HepG2 (cell line): ENCODE results near the gene KDM5B. TPM values are rescaled to one million over a fixed set of nuclear protein-coding genes. Genes with fewer than 3 reads are reported as not detected.

Experiments used
- AGO1 ChIP-seq: fragments of 200-400 bp; formaldehyde crosslinking; IDR thresholded peaks from 2 replicates; pipeline ENCODE4 v1.6.1; 2017; ENCODE audit warnings: mild to moderate bottlenecking, low read depth, low read length, moderate library complexity; ENCODE audit not compliant: poor library complexity, severe bottlenecking
- DPF2 ChIP-seq: sonication (generic); formaldehyde crosslinking; IDR thresholded peaks from 2 replicates; pipeline ENCODE4 v1.4.0; 2020; ENCODE audit warnings: mild to moderate bottlenecking, low read depth, missing genetic modification reagents, borderline replicate concordance
- DR1 ChIP-seq: sonication (generic); formaldehyde crosslinking; IDR thresholded peaks from 2 replicates; pipeline ENCODE4 v1.8.0; 2021; ENCODE audit warnings: mild to moderate bottlenecking, missing genetic modification reagents, inconsistent platforms
- EED ChIP-seq: sonication (generic); formaldehyde crosslinking; IDR thresholded peaks from 2 replicates; pipeline ENCODE4 v1.5.0; 2020; ENCODE audit warnings: mild to moderate bottlenecking, missing genetic modification reagents
- HNF4G ChIP-seq, 2 experiments: sonication (generic) in 1 of 2; formaldehyde crosslinking in 1 of 2; IDR thresholded peaks; 2 replicates each; pipeline versions ENCODE4 v1.4.0 to v1.6.1; 2011 to 2020; ENCODE audit warnings: borderline replicate concordance in 2 of 2, low read depth in 2 of 2, mild to moderate bottlenecking in 2 of 2, low read length in 1 of 2, missing genetic modification reagents in 1 of 2, moderate library complexity in 1 of 2
- KLF12 ChIP-seq: sonication (generic); formaldehyde crosslinking; IDR thresholded peaks from 2 replicates; pipeline ENCODE4 v1.4.0; 2020; ENCODE audit warnings: missing genetic modification reagents, borderline replicate concordance
- NR2F1 ChIP-seq, 2 experiments: fragments of 450-650 bp in 1 of 2; formaldehyde crosslinking in 1 of 2; IDR thresholded peaks; 2 replicates each; pipeline versions ENCODE4 v1.5.0 to v1.6.1; 2016 to 2020; ENCODE audit warnings: mild to moderate bottlenecking in 1 of 2, missing compliant biosample characterization in 1 of 2, missing genetic modification reagents in 1 of 2, moderate library complexity in 1 of 2
- PHF20 ChIP-seq: sonication (generic); formaldehyde crosslinking; IDR thresholded peaks from 2 replicates; pipeline ENCODE4 v1.5.0; 2020; ENCODE audit warnings: mild to moderate bottlenecking, missing genetic modification reagents
- SRY ChIP-seq: sonication (generic); formaldehyde crosslinking; IDR thresholded peaks from 2 replicates; pipeline ENCODE4 v1.8.0; 2022; ENCODE audit warnings: mild to moderate bottlenecking, missing genetic modification reagents
- TAF1 ChIP-seq: sonication (generic); formaldehyde crosslinking; IDR thresholded peaks from 2 replicates; pipeline ENCODE4 v1.4.0; 2020; ENCODE audit warnings: missing genetic modification reagents
- ZFP82 ChIP-seq: sonication (generic); formaldehyde crosslinking; IDR thresholded peaks from 2 replicates; pipeline ENCODE4 v1.5.1; 2020; ENCODE audit warnings: mild to moderate bottlenecking, missing genetic modification reagents, borderline replicate concordance
- ZNF121 ChIP-seq: sonication (generic); formaldehyde crosslinking; IDR thresholded peaks from 2 replicates; pipeline ENCODE4 v1.5.0; 2020; ENCODE audit warnings: mild to moderate bottlenecking, missing genetic modification reagents
- ZNF3 ChIP-seq: IDR thresholded peaks from 2 replicates; pipeline ENCODE4 v1.7.0; 2017; ENCODE audit warnings: inconsistent platforms
- ZNF331 ChIP-seq: sonication (generic); formaldehyde crosslinking; IDR thresholded peaks from 2 replicates; pipeline ENCODE4 v1.4.0; 2020; ENCODE audit warnings: missing genetic modification reagents
- ZNF350 ChIP-seq: sonication (generic); formaldehyde crosslinking; IDR thresholded peaks from 2 replicates; pipeline ENCODE4 v1.4.0; 2020; ENCODE audit warnings: mild to moderate bottlenecking, low read depth, missing genetic modification reagents, borderline replicate concordance
- ZNF709 ChIP-seq: sonication (generic); formaldehyde crosslinking; IDR thresholded peaks from 2 replicates; pipeline ENCODE4 v1.5.0; 2020; ENCODE audit warnings: mild to moderate bottlenecking, missing genetic modification reagents
- ZNF75D ChIP-seq: sonication (generic); formaldehyde crosslinking; IDR thresholded peaks from 2 replicates; pipeline ENCODE4 v1.8.1; 2023; ENCODE audit warnings: missing genetic modification reagents, mild to moderate bottlenecking, borderline replicate concordance
- ZNF790 ChIP-seq: sonication (generic); formaldehyde crosslinking; IDR thresholded peaks from 2 replicates; pipeline ENCODE4 v1.8.0; 2022; ENCODE audit warnings: missing genetic modification reagents, mild to moderate bottlenecking, borderline replicate concordance
- ZNF883 ChIP-seq: sonication (generic); formaldehyde crosslinking; IDR thresholded peaks from 2 replicates; pipeline ENCODE4 v1.5.1; 2020; ENCODE audit warnings: mild to moderate bottlenecking, missing genetic modification reagents; ENCODE audit errors: not compliant biosample characterization
- ZSCAN9 ChIP-seq: IDR thresholded peaks from 2 replicates; pipeline ENCODE4 v1.6.1; 2016; ENCODE audit warnings: borderline replicate concordance
- polyA plus RNA-seq, 8 experiments: library from polyadenylated mRNA; depleted of rRNA in 3 of 8; stranded (reverse) in 7 of 8; unstranded in 1 of 8; fragments of >200 nt; fragmentation: Illumina TruSeq in 4 of 8; extraction: Trizol in 4 of 8; gene quantifications; 2 replicates each; pipeline versions ENCODE4 v1.2.1 to v1.2.3, GENCODE V29; 2011 to 2016; ENCODE audit warnings: low read depth in 4 of 8, missing spikeins in 1 of 8, mixed read lengths in 1 of 8; ENCODE audit not compliant: insufficient read depth in 1 of 8
- total RNA-seq, 5 experiments: library from RNA; depleted of rRNA; stranded (reverse); fragments of >200 nt; fragmentation: Illumina TruSeq; extraction: Trizol; gene quantifications; 2 replicates each; pipeline ENCODE4 v1.2.3, GENCODE V29; 2016; ENCODE audit warnings: low read depth in 1 of 5
- TF ChIP-seq, protein P1 (sequence below): sonication (generic); formaldehyde crosslinking; IDR thresholded peaks from 2 replicates; pipeline ENCODE4 v1.4.0; 2020; ENCODE audit warnings: missing genetic modification reagents
- TF ChIP-seq, protein P2 (sequence below): sonication (generic); formaldehyde crosslinking; IDR thresholded peaks from 2 replicates; pipeline ENCODE4 v1.4.0; 2020; ENCODE audit warnings: mild to moderate bottlenecking, missing genetic modification reagents
- TF ChIP-seq, protein P3 (sequence below): IDR thresholded peaks from 2 replicates; pipeline ENCODE4 v1.6.1; 2016; ENCODE audit warnings: missing biosample characterization, missing genetic modification reagents, low read depth

The KDM5B gene
- total and polyA plus RNA-seq, 2 of the 13 experiments (the other 11 are each of a cell fraction or from before 2014, with no cell fraction given) = 34.2 to 35.4 TPM

DNA sequence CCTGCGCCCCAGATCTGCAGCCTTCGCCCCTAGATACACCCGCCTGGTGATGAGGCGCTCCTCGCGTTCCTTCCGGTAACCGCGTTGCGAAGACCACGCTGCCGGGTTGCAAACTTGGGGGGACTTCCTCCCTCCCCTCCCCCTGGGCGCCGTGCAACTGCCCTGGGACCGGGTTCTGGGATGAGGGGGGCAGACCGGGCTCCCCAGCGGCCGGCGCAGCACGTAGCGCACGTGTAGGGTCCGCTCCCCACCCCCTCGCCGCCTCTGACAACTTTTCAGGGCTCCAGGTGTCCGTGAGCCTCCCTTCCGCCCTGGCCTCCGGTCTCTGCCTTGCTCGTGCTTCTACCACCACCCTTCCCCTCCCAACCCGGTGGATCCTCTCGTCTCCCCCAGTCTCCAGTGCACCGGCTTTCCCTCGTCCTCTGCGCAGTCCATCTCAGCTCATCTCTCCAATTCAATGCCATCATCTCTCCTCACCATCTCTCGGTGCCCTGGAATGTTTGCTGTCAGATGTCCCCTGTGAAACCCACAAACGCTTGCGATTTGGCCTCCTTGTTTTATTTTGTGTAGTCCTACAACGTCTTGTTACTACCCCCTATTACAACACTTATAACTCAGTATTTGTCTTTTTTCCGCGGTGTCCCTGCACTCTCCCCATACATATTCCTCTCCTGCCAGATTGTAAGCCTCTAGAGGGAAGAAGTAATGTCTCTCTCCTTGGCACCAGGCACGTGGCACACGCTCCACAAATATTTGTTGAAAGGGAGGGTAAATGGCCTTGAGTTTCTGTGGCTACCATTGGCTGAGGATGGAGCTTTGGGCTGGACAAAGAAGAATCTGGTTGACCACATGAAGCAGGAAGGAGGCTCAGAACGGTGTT is 3.3 kb upstream of the KDM5B start (continued):
- TF ChIP-seq ZNF331 (CRISPR knock-in tag) = no peak
- no peak for TF ChIP-seq ZNF709 (CRISPR knock-in tag)
- TF ChIP-seq ZNF75D = no peak
- no peak for TF ChIP-seq SRY
- TF ChIP-seq ZSCAN9 = no peak
- no peak for TF ChIP-seq TAF1 (CRISPR knock-in tag)
- TF ChIP-seq, protein P1, sequence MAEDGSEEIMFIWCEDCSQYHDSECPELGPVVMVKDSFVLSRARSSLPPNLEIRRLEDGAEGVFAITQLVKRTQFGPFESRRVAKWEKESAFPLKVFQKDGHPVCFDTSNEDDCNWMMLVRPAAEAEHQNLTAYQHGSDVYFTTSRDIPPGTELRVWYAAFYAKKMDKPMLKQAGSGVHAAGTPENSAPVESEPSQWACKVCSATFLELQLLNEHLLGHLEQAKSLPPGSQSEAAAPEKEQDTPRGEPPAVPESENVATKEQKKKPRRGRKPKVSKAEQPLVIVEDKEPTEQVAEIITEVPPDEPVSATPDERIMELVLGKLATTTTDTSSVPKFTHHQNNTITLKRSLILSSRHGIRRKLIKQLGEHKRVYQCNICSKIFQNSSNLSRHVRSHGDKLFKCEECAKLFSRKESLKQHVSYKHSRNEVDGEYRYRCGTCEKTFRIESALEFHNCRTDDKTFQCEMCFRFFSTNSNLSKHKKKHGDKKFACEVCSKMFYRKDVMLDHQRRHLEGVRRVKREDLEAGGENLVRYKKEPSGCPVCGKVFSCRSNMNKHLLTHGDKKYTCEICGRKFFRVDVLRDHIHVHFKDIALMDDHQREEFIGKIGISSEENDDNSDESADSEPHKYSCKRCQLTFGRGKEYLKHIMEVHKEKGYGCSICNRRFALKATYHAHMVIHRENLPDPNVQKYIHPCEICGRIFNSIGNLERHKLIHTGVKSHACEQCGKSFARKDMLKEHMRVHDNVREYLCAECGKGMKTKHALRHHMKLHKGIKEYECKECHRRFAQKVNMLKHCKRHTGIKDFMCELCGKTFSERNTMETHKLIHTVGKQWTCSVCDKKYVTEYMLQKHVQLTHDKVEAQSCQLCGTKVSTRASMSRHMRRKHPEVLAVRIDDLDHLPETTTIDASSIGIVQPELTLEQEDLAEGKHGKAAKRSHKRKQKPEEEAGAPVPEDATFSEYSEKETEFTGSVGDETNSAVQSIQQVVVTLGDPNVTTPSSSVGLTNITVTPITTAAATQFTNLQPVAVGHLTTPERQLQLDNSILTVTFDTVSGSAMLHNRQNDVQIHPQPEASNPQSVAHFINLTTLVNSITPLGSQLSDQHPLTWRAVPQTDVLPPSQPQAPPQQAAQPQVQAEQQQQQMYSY (CRISPR knock-in tag) = no peak
- TF ChIP-seq ZNF121 (CRISPR knock-in tag) = no peak
- TF ChIP-seq HNF4G (IDR thresholded peaks at IDR 0.05; ENCODE audit: borderline replicate concordance, low read depth, low read length) = no peak
- TF ChIP-seq HNF4G (CRISPR knock-in tag; IDR thresholded peaks at IDR 0.05; ENCODE audit: borderline replicate concordance, low read depth) = no peak
- TF ChIP-seq AGO1 = no peak
- no peak for TF ChIP-seq NR2F1 (CRISPR knock-in tag; IDR thresholded peaks at IDR 0.05)
- no peak for TF ChIP-seq ZNF790
- TF ChIP-seq, protein P2, sequence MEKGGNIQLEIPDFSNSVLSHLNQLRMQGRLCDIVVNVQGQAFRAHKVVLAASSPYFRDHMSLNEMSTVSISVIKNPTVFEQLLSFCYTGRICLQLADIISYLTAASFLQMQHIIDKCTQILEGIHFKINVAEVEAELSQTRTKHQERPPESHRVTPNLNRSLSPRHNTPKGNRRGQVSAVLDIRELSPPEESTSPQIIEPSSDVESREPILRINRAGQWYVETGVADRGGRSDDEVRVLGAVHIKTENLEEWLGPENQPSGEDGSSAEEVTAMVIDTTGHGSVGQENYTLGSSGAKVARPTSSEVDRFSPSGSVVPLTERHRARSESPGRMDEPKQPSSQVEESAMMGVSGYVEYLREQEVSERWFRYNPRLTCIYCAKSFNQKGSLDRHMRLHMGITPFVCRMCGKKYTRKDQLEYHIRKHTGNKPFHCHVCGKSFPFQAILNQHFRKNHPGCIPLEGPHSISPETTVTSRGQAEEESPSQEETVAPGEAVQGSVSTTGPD (CRISPR knock-in tag) = no peak
- no peak for TF ChIP-seq EED
- TF ChIP-seq PHF20 (CRISPR knock-in tag) = no peak
- no peak for TF ChIP-seq KLF12 (CRISPR knock-in tag)
- no peak for TF ChIP-seq ZNF3
- TF ChIP-seq, protein P3, sequence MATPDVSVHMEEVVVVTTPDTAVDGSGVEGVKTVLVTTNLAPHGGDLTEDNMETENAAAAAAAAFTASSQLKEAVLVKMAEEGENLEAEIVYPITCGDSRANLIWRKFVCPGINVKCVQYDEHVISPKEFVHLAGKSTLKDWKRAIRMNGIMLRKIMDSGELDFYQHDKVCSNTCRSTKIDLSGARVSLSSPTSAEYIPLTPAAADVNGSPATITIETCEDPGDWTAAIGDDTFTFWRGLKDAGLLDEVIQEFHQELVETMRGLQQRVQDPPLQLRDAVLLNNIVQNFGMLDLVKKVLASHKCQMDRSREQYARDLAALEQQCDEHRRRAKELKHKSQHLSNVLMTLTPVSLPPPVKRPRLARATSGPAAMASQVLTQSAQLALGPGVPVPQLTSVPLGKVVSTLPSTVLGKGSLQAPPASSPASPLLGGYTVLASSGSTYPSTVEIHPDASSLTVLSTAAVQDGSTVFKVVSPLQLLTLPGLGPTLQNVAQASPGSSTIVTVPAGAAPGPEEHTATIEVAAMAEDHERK (CRISPR knock-in tag) = no peak
- TF ChIP-seq ZNF350 (CRISPR knock-in tag) = no peak
- TF ChIP-seq ZFP82 (CRISPR knock-in tag) = peak; percentile 47; the same call in 1 of the 2 replicates
- TF ChIP-seq DPF2 (CRISPR knock-in tag) = no peak
- TF ChIP-seq ZNF883 (CRISPR knock-in tag) = no peak
- no peak for TF ChIP-seq DR1
